ENCODE data around the gene KANK2.
"Not testable (repeated sequence)": the region's sequence is repeated elsewhere in the genome, so short reads cannot be mapped to it uniquely, and the experiment has no call there.

Gene KANK2

GRCh38 chr19:11169896-11170678 lies 27.3 kb downstream of the KANK2 start:
- no peak for DNase-seq

GRCh38 chr19:11168568-11168967 lies 28.8 kb downstream of the KANK2 start:
- no peak for DNase-seq

GRCh38 chr19:11166281-11167142 lies 30.8 kb downstream of the KANK2 start:
- no peak for DNase-seq

- no peak for DNase-seq
Observed at GRCh38 chr19:11165486-11166030, 31.8 kb downstream of the KANK2 start.

GRCh38 chr19:11164879-11165406 lies 32.4 kb downstream of the KANK2 start:
- DNase-seq: no peak

- DNase-seq: no peak
Observed at GRCh38 chr19:11164296-11164695, 33.0 kb downstream of the KANK2 start.

- DNase-seq: not testable (repeated sequence)
Observed at GRCh38 chr19:11160440-11160768, 36.9 kb downstream of the KANK2 start.

GRCh38 chr19:11159598-11160439 lies 37.5 kb downstream of the KANK2 start:
- DNase-seq: no peak

- DNase-seq: peak; percentile 96
Observed at GRCh38 chr19:11155373-11156120, 41.8 kb downstream of the KANK2 start, which contains the start of gene SPC24. Gene SPC24 (minus strand): TSS chr19:11155782. CDS start chr19:11155776, 6 bp downstream.

GRCh38 chr19:11154683-11155047 lies 42.7 kb downstream of the KANK2 start:
- DNase-seq: no peak

GRCh38 chr19:11152318-11153062 lies 44.9 kb downstream of the KANK2 start:
- no peak for DNase-seq

- no peak for DNase-seq
Observed at GRCh38 chr19:11151181-11151580, 46.2 kb downstream of the KANK2 start.

- no peak for DNase-seq
Observed at GRCh38 chr19:11148001-11148400, 49.3 kb downstream of the KANK2 start.

GRCh38 chr19:11145536-11145924 lies 51.8 kb downstream of the KANK2 start:
- no peak for DNase-seq

GRCh38 chr19:11142528-11143171 lies 54.7 kb downstream of the KANK2 start:
- no peak for DNase-seq

- DNase-seq: no peak
Observed at GRCh38 chr19:11141937-11142527, 55.3 kb downstream of the KANK2 start.

- DNase-seq: no peak
Observed at GRCh38 chr19:11140896-11141295, 56.4 kb downstream of the KANK2 start.

- DNase-seq: not testable (repeated sequence)
Observed at GRCh38 chr19:11140023-11140538, 57.3 kb downstream of the KANK2 start.

GRCh38 chr19:11138601-11139300 lies 58.6 kb downstream of the KANK2 start:
- DNase-seq: no peak
